Upper lobe of left lung (tissue), 4 donors: Measurements from ENCODE around the gene NRROS.

Experiments used
- CTCF ChIP-seq, 6 experiments: fragments of 450-650 bp in 4 of 6; fragments of 200-600 bp in 2 of 6; sonication (generic) in 2 of 6; IDR thresholded peaks; one replicate each; pipeline ENCODE4 v1.5.1; 2016 to 2019; ENCODE audit warnings: antibody characterized with exemption in 6 of 6
- EP300 ChIP-seq, 4 donors: sonication (generic); formaldehyde crosslinking; IDR thresholded peaks; one replicate each; pipeline ENCODE4 v1.5.1; 2017; ENCODE audit warnings: antibody characterized with exemption in 4 of 4, control low read depth in 2 of 4
- POLR2A ChIP-seq, 4 donors: fragments of 450-650 bp; IDR thresholded peaks; one replicate each; pipeline ENCODE4 v1.5.1; 2016 to 2017; ENCODE audit warnings: antibody characterized with exemption in 4 of 4, mild to moderate bottlenecking in 2 of 4
- POLR2AphosphoS5 ChIP-seq, 2 donors: sonication (generic); formaldehyde crosslinking; IDR thresholded peaks; one replicate each; pipeline ENCODE4 v1.5.1; 2017; ENCODE audit warnings: antibody characterized with exemption in 2 of 2

GRCh38 chr3:196620684-196621083 lies 18.8 kb upstream of the NRROS start:
- TF ChIP-seq CTCF (IDR thresholded peaks at IDR 0.05), result no peak
- no peak for TF ChIP-seq POLR2A (IDR thresholded peaks at IDR 0.05)
- no peak for TF ChIP-seq POLR2AphosphoS5 (IDR thresholded peaks at IDR 0.05)
- no peak for TF ChIP-seq EP300 (IDR thresholded peaks at IDR 0.05)
